T-helper 17 cell (primary cell): ENCODE data around the gene NKAIN2. TPM values are rescaled to one million over a fixed set of nuclear protein-coding genes. Genes with fewer than 3 reads are reported as not detected.

Source experiments
- ATAC-seq: fragments of 150-1000 bp; cut with Tn5 transposase; 2 replicates; pipeline ENCODE4 v1.10.0; 2021; ENCODE audit warnings: mild to moderate bottlenecking, moderate library complexity
- DNase-seq, 3 donors: peaks; one replicate each; pipeline versions ENCODE4 v3.0.0 to v3.0.0-alpha.2; 2020 to 2021
- H3K9me3 ChIP-seq: one replicate; pipeline ENCODE4 v1.7.0; 2013; ENCODE audit warnings: low read length, mild to moderate bottlenecking; ENCODE audit not compliant: control insufficient read depth, poor library complexity, severe bottlenecking
- H3K27ac Mint-ChIP-seq: one replicate; pipeline ENCODE4 v1.8.0; 2022; ENCODE audit warnings: mild to moderate bottlenecking, moderate library complexity, mixed read lengths
- H3K27me3 Mint-ChIP-seq: one replicate; pipeline ENCODE4 v1.8.0; 2022; ENCODE audit warnings: mixed read lengths
- H3K36me3 Mint-ChIP-seq: one replicate; pipeline ENCODE4 v1.8.0; 2022; ENCODE audit warnings: low read depth, mixed read lengths
- H3K4me1 Mint-ChIP-seq: one replicate; pipeline ENCODE4 v1.8.0; 2022; ENCODE audit warnings: mild to moderate bottlenecking, mixed read lengths
- H3K4me3 Mint-ChIP-seq: one replicate; pipeline ENCODE4 v1.8.0; 2022; ENCODE audit warnings: mild to moderate bottlenecking, moderate library complexity, mixed read lengths
- total RNA-seq, 4 donors: library from RNA in 2 of 4; stranded (reverse) in 2 of 4; gene quantifications; one replicate each; pipeline ENCODE4 v1.2.3 and lab custom pipeline; 2022 to 2026

NKAIN2 gene
- total RNA-seq, 2 donors from 2014 or later = 0.13 TPM; not detected in 1

GRCh38 chr6:124866040-124866439 lies 1062.4 kb downstream of the NKAIN2 start:
- H3K9me3 ChIP-seq = no peaks in the 10 kb centered on the region
- Mint-ChIP-seq H3K4me1 (peaks cover 2% of the 10 kb centered on the region), H3K27me3 (peaks cover 7% of the 10 kb centered on the region), H3K36me3 (no peaks in the 10 kb centered on the region), H3K27ac (no peak overlapping the region), H3K4me3 (no peak overlapping the region)
- DNase-seq = no peak
- no peak for ATAC-seq

DNA sequence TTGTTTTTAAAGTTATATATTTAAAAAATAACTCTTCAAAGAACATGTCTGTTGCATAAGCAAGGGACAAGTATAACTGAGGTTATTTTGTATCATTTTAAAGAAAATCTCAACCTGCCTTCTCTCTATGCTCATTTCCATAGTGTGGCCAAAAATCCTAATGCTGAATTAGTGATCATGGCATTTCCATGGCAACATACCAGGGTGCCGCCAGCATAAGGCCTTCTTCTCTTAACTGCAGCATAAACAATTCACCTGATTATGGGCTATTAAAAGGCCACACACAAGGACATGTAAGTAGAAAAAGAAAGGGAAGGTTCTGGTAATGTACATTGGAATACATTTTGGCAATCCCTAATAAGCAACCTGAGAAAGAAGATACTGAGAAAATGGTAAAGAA lies 1063.5 kb downstream of the NKAIN2 start:
- no peak for DNase-seq

DNA sequence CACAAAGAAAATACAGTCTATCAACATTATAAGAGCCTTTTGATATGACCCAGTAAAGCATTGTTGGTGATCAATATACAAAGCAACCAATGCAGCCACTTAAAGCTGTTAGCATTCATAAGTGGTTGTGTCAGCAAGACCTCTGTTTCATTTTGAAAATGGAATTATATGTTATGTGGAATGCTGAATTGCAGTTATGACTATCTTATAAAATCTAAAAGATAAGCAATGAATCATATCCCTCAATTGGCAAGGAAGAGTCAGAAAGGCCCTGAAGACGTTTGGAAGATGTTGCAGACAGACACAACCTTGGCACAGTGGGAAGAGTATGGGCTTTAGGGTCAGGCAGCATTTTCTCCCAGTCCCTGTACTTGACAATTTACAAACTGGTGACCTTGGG lies 1064.8 kb downstream of the NKAIN2 start:
- H3K9me3 ChIP-seq = no peaks in the 10 kb centered on the region
- Mint-ChIP-seq H3K27ac (no peak overlapping the region), H3K4me3 (no peak overlapping the region), H3K27me3 (peaks cover 12% of the 10 kb centered on the region), H3K4me1 (peaks cover 2% of the 10 kb centered on the region), H3K36me3 (no peaks in the 10 kb centered on the region)
- ATAC-seq (no peak), DNase-seq (no peak)

More for the DNA sequence above, 1063.5 kb downstream of the NKAIN2 start:
- Mint-ChIP-seq H3K27ac (no peak overlapping the region), H3K4me3 (no peak overlapping the region), H3K27me3 (peaks cover 7% of the 10 kb centered on the region), H3K36me3 (no peaks in the 10 kb centered on the region), H3K4me1 (peaks cover 2% of the 10 kb centered on the region)
- H3K9me3 ChIP-seq = no peaks in the 10 kb centered on the region
- no peak for ATAC-seq

DNA sequence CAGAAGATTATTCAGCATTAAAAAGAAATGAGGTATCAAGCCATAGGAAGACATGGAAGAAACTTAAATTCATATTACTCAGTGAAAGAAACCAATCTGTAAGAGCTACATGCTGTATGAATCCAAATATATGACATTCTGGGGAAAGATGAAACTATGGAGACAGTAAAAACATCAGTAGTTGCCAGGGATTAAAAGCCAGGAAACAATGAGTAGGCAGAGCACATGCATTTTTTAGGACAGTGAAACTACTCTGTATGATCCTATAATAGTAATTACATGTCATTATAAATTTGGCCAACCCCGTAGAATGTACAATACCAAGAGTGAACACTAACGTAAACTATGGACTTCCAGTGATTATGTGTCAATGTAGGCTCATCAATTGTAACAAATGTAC lies 1065.8 kb downstream of the NKAIN2 start:
- peaks cover 15% of the 10 kb centered on the region for H3K27me3 Mint-ChIP-seq
- H3K4me3 Mint-ChIP-seq = no peak overlapping the region
- H3K9me3 ChIP-seq = no peaks in the 10 kb centered on the region
- peaks cover 2% of the 10 kb centered on the region for H3K4me1 Mint-ChIP-seq
- no peaks in the 10 kb centered on the region for H3K36me3 Mint-ChIP-seq
- DNase-seq (no peak), ATAC-seq (no peak)
- no peak overlapping the region for H3K27ac Mint-ChIP-seq

GRCh38 chr6:124870611-124871459 lies 1067.2 kb downstream of the NKAIN2 start:
- ATAC-seq (no peak), DNase-seq (no peak)
- Mint-ChIP-seq H3K27me3 (peaks cover 17% of the 10 kb centered on the region), H3K27ac (no peak overlapping the region), H3K4me3 (no peak overlapping the region), H3K36me3 (no peaks in the 10 kb centered on the region), H3K4me1 (peaks cover 2% of the 10 kb centered on the region)
- H3K9me3 ChIP-seq = no peaks in the 10 kb centered on the region

- H3K27ac Mint-ChIP-seq = no peak overlapping the region
- DNase-seq = no peak
These were observed 1068.8 kb downstream of the NKAIN2 start for GRCh38 chr6:124872361-124873065.

DNA sequence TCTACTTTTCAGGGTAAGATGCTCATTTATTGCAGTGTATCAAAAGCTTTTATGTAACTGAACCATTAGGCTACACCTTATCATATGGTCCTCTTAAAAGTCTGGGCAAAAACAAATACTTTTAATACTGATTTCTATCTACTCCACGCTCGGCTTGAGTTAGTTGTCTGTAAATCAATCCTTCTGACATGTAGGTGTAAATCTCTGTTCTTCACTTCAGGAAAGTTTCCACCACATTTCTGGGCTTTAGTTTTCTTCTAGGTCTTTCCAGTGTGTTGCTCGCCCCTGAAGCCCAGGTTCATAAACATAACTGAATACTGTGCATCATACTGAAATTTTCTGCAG lies 1069.4 kb downstream of the NKAIN2 start:
- ATAC-seq (no peak), DNase-seq (no peak)
- no peaks in the 10 kb centered on the region for H3K9me3 ChIP-seq
- H3K27me3 Mint-ChIP-seq = peaks cover 20% of the 10 kb centered on the region
- no peak overlapping the region for H3K27ac Mint-ChIP-seq
- peaks cover 2% of the 10 kb centered on the region for H3K4me1 Mint-ChIP-seq
- no peak overlapping the region for H3K4me3 Mint-ChIP-seq
- H3K36me3 Mint-ChIP-seq = no peaks in the 10 kb centered on the region

More at GRCh38 chr6:124872361-124873065, 1068.8 kb downstream of the NKAIN2 start:
- ATAC-seq = no peak
- Mint-ChIP-seq H3K36me3 (no peaks in the 10 kb centered on the region), H3K4me3 (no peak overlapping the region), H3K27me3 (peaks cover 15% of the 10 kb centered on the region), H3K4me1 (no peaks in the 10 kb centered on the region)
- H3K9me3 ChIP-seq = no peaks in the 10 kb centered on the region

Other genes starting within 250 kb of the NKAIN2 start
- gene TRDN, start 166.9 kb upstream of the NKAIN2 start, total RNA-seq = not detected